Left lung (tissue), 10 donors: ENCODE measurements around the gene COX10. TPM values are rescaled to one million over a fixed set of nuclear protein-coding genes. Genes with fewer than 3 reads are reported as not detected.

Experiments used
- ATAC-seq: fragments of 200-7000 bp; cut with Tn5 transposase; one replicate; pipeline ENCODE4 v1.9.1; 2020; ENCODE audit warnings: moderate library complexity
- DNase-seq, 4 donors: peaks; one replicate each; pipeline ENCODE4 v3.0.0-alpha.2; 2013 to 2020
- H3K27ac ChIP-seq, 2 donors: fragments of 200-600 bp; sonication (generic) in 1 of 2; one replicate each; pipeline versions ENCODE4 v1.5.0 to v1.8.0; 2020 to 2021
- H3K27me3 ChIP-seq, 2 donors: fragments of 200-600 bp; sonication (generic) in 1 of 2; one replicate each; pipeline versions ENCODE4 v1.5.0 to v1.8.0; 2020 to 2021
- H3K36me3 ChIP-seq, 2 donors: fragments of 200-600 bp; sonication (generic) in 1 of 2; one replicate each; pipeline versions ENCODE4 v1.5.0 to v1.8.0; 2020 to 2021
- H3K4me1 ChIP-seq, 2 donors: fragments of 200-600 bp; one replicate each; pipeline ENCODE4 v1.8.0; 2021
- H3K4me3 ChIP-seq, 2 donors: fragments of 200-600 bp; sonication (generic) in 1 of 2; one replicate each; pipeline versions ENCODE4 v1.5.0 to v1.8.0; 2020 to 2021; ENCODE audit warnings: mild to moderate bottlenecking in 1 of 2
- H3K9me3 ChIP-seq, 2 donors: fragments of 200-600 bp; sonication (generic) in 1 of 2; one replicate each; pipeline versions ENCODE4 v1.5.0 to v1.8.0; 2020 to 2021
- CTCF ChIP-seq, 2 donors: fragments of 200-600 bp; sonication (generic) in 1 of 2; IDR thresholded peaks; one replicate each; pipeline versions ENCODE4 v1.5.0 to v1.8.0; 2021; ENCODE audit warnings: antibody characterized with exemption in 2 of 2
- intact Hi-C, 2 donors: fragments of 100-400 bp; cut with DNase I; formaldehyde crosslinking; loops; one replicate each; pipeline versions ENCODE4 v1.11.2 to v1.14.2; 2022
- polyA plus RNA-seq, 6 donors: library from polyadenylated mRNA; unstranded; fragments of 120-200 nt; gene quantifications; one replicate each; pipeline ENCODE4 v1.2.1, GENCODE V29; 2013; ENCODE audit not compliant: insufficient read length in 6 of 6
- total RNA-seq, 2 donors: library from RNA; stranded (reverse); fragmentation: NEBNext Ultra II Directional; extraction: Animal tissue kit (Norgen Biotek cat#: 25700); gene quantifications; one replicate each; pipeline ENCODE4 v1.2.1, GENCODE V29; 2021
- donor health status: DM: no; HTN: yes; CAD: no.
- donor health status: DM: no; HTN: no; CAD: no.

COX10 gene
- total and polyA plus RNA-seq, 8 donors, result 11.8 to 15.7 (median 12.4) TPM

GRCh38 chr17:14196377-14196997, 127.2 kb downstream of the COX10 start:
- DNase-seq, result no peak
- Histone ChIP-seq H3K4me3 (no peak overlapping the region), H3K9me3 (no peaks in the 10 kb centered on the region), H3K27ac (no peak overlapping the region), H3K36me3 (no peaks in the 10 kb centered on the region), H3K27me3 (no peaks in the 10 kb centered on the region), H3K4me1 (peaks cover 15 to 37% of the 10 kb centered on the region in 2 donors)
- intact Hi-C loops, result no loop called here
- TF ChIP-seq CTCF (IDR thresholded peaks at IDR 0.05), result peak in 1 of 2 donors; percentile 26
- no peak for ATAC-seq

GRCh38 chr17:14197057-14197456, 127.8 kb downstream of the COX10 start:
- no peak for DNase-seq
- no peak overlapping the region for H3K27ac ChIP-seq
- peaks cover 19 to 42% of the 10 kb centered on the region in 2 donors for H3K4me1 ChIP-seq
- no peaks in the 10 kb centered on the region for H3K36me3 ChIP-seq
- TF ChIP-seq CTCF (IDR thresholded peaks at IDR 0.05), result no peak
- H3K4me3 ChIP-seq, result no peak overlapping the region
- ATAC-seq, result no peak
- H3K27me3 ChIP-seq, result no peaks in the 10 kb centered on the region
- intact Hi-C loops, result no loop called here
- H3K9me3 ChIP-seq, result no peaks in the 10 kb centered on the region

- H3K27ac ChIP-seq, result peak overlapping the region; percentile 9 to 37
- H3K36me3 ChIP-seq, result no peaks in the 10 kb centered on the region
- DNase-seq (no peak), ATAC-seq (no peak)
- H3K9me3 ChIP-seq, result no peaks in the 10 kb centered on the region
- intact Hi-C loops, result no loop called here
- no peak for TF ChIP-seq CTCF (IDR thresholded peaks at IDR 0.05)
- peaks cover 19 to 43% of the 10 kb centered on the region in 2 donors for H3K4me1 ChIP-seq
- no peaks in the 10 kb centered on the region for H3K27me3 ChIP-seq
- H3K4me3 ChIP-seq, result no peak overlapping the region
Observed at GRCh38 chr17:14197586-14197985, 128.3 kb downstream of the COX10 start.

GRCh38 chr17:14198013-14198412, 128.7 kb downstream of the COX10 start:
- intact Hi-C loops, result no loop called here
- no peak for TF ChIP-seq CTCF (IDR thresholded peaks at IDR 0.05)
- no peaks in the 10 kb centered on the region for H3K36me3 ChIP-seq
- peak; percentile 94 for ATAC-seq
- peaks cover 19 to 41% of the 10 kb centered on the region in 2 donors for H3K4me1 ChIP-seq
- no peak overlapping the region for H3K4me3 ChIP-seq
- peak in 3 of 4 donors; percentile 30 to 79 (median 64) for DNase-seq
- H3K9me3 ChIP-seq, result no peaks in the 10 kb centered on the region
- H3K27ac ChIP-seq, result peak overlapping the region; percentile 9 to 37
- no peaks in the 10 kb centered on the region for H3K27me3 ChIP-seq

GRCh38 chr17:14198575-14198974, 129.3 kb downstream of the COX10 start:
- Histone ChIP-seq H3K27ac (peak overlapping the region; percentile 9 to 37), H3K27me3 (no peaks in the 10 kb centered on the region), H3K36me3 (no peaks in the 10 kb centered on the region), H3K4me3 (no peak overlapping the region), H3K4me1 (peaks cover 19 to 40% of the 10 kb centered on the region in 2 donors), H3K9me3 (no peaks in the 10 kb centered on the region)
- TF ChIP-seq CTCF (IDR thresholded peaks at IDR 0.05), result no peak
- intact Hi-C loops, result no loop called here
- peak; percentile 51 for ATAC-seq
- DNase-seq, result no peak
